SKM-1 (cell line): ENCODE measurements around the gene DTHD1.

Experiments
- DNase-seq: peaks from one replicate; lab custom pipeline; 2025; ENCODE audit not compliant: unreplicated experiment; lab: John Stamatoyannopoulos, UW

The DTHD1 gene

GRCh38 chr4:36281384-36282106, at the start of gene DTHD1:
Gene DTHD1 (plus strand): TSS chr4:36281616. CDS start chr4:36281759, 143 bp downstream.
- no peak for DNase-seq

GRCh38 chr4:36233567-36234266, 47.7 kb upstream of the DTHD1 start:
- DNase-seq: no peak

- DNase-seq: no peak
Measured at GRCh38 chr4:36235306-36235705, 46.1 kb upstream of the DTHD1 start.

GRCh38 chr4:36236159-36236558, 45.3 kb upstream of the DTHD1 start:
- DNase-seq: no peak

GRCh38 chr4:36237366-36238313, 43.8 kb upstream of the DTHD1 start:
- DNase-seq: no peak

GRCh38 chr4:36241771-36242170, 39.6 kb upstream of the DTHD1 start:
- no peak for DNase-seq

- DNase-seq: no peak
Measured at GRCh38 chr4:36242629-36243354, 38.6 kb upstream of the DTHD1 start.

GRCh38 chr4:36243355-36244256, 37.8 kb upstream of the DTHD1 start:
- no peak for DNase-seq

- no peak for DNase-seq
Measured at GRCh38 chr4:36244257-36245082, 36.9 kb upstream of the DTHD1 start, which contains the start of gene ARAP2. Gene ARAP2 (minus strand): TSS chr4:36244514. CDS start chr4:36229486, 15,028 bp downstream.

- no peak for DNase-seq
Measured at GRCh38 chr4:36249610-36250009, 31.8 kb upstream of the DTHD1 start.

- DNase-seq: no peak
Measured at GRCh38 chr4:36251983-36252382, 29.4 kb upstream of the DTHD1 start.

GRCh38 chr4:36254371-36254770, 27.0 kb upstream of the DTHD1 start:
- no peak for DNase-seq

GRCh38 chr4:36255577-36255976, 25.8 kb upstream of the DTHD1 start:
- DNase-seq: peak; percentile 93

GRCh38 chr4:36256398-36256891, 25.0 kb upstream of the DTHD1 start:
- DNase-seq: peak; percentile 30

- no peak for DNase-seq
Measured at GRCh38 chr4:36260731-36261130, 20.7 kb upstream of the DTHD1 start.

GRCh38 chr4:36264207-36264826, 17.1 kb upstream of the DTHD1 start:
- DNase-seq: no peak

- peak; percentile 59 for DNase-seq
Measured at GRCh38 chr4:36267486-36268268, 13.7 kb upstream of the DTHD1 start.
